A549 (cell line): Measurements from ENCODE around the gene SLX9.

Experiments
- CTCF ChIP-seq: fragments of >200 bp; sonication (Bioruptor Twin); formaldehyde crosslinking; IDR thresholded peaks from 3 replicates; pipeline ENCODE4 v1.5.1; 2016
- MAX ChIP-seq: IDR thresholded peaks from 2 replicates; pipeline ENCODE4 v1.6.1; 2012
- POLR2A ChIP-seq: IDR thresholded peaks from 2 replicates; pipeline ENCODE4 v1.6.1; 2012; ENCODE audit warnings: mild to moderate bottlenecking, low read length
- SMC3 ChIP-seq: fragments of >200 bp; sonication (Bioruptor Twin); formaldehyde crosslinking; IDR thresholded peaks from 3 replicates; pipeline ENCODE4 v1.6.1; 2018; ENCODE audit warnings: inconsistent platforms
- TF ChIP-seq, protein P1 (sequence below): fragments of >200 bp; sonication (Bioruptor Twin); formaldehyde crosslinking; IDR thresholded peaks from 2 replicates; pipeline ENCODE4 v1.6.1; 2016

- TF ChIP-seq POLR2A, result no peak
- TF ChIP-seq MAX, result no peak
- TF ChIP-seq CTCF, result no peak
- TF ChIP-seq SMC3, result no peak
- TF ChIP-seq, protein P1, sequence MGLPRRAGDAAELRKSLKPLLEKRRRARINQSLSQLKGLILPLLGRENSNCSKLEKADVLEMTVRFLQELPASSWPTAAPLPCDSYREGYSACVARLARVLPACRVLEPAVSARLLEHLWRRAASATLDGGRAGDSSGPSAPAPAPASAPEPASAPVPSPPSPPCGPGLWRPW, result no peak
These were observed 50.3 kb downstream of the SLX9 start for GRCh38 chr21:44989943-44990780.
